Measurements from ENCODE around the gene EYS. TPM values are rescaled to one million over a fixed set of nuclear protein-coding genes. Genes with fewer than 3 reads are reported as not detected.

EYS gene
- total and polyA plus RNA-seq, 2 of the 8 experiments (the other 6 are each of a cell fraction or from before 2014, with no cell fraction given), result 0.05 to 0.13 TPM

DNA sequence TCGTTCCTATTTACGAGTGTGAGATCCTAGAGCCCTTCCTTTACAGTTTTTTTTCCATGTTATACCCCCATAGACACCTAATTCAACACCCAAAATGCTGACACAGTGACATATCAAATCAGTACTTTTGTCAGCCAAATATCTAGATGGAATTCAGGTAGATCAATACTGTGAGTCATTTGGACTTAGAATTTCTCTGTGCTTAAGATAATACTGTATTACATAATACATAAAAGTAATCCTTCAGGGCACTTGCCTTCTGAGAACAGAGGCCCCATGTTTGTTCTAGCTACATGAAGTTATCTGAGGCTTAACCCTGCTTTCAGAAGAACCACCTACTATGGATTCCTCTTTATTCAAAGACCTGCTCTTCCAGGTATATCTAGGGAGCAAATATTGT lies 1448.3 kb downstream of the EYS start:
- Histone ChIP-seq H3K27ac (ENCODE audit: low read depth, low read length) (no peak overlapping the region), H4K20me1 (replicated peaks in 1 of 2; ENCODE audit: control insufficient read depth in 1 of 2, insufficient read depth in 2 of 2, low read length in 2 of 2) (no peaks in the 10 kb centered on the region), H4K91ac (replicated peaks; ENCODE audit: insufficient read length, low read length) (no peak overlapping the region), H3K56ac (replicated peaks; ENCODE audit: insufficient read length, low read depth, low read length) (no peak overlapping the region), H4K8ac (ENCODE audit: extremely low read depth, insufficient read depth, low read length) (no peak overlapping the region), H2BK20ac (ENCODE audit: low read length) (no peak overlapping the region), H3K9me3 (ENCODE audit: insufficient read depth in 2 of 2, low read depth in 1 of 2, low read length in 1 of 2) (no peaks in the 10 kb centered on the region), H3K4me1 (replicated peaks in 1 of 4; ENCODE audit: control insufficient read depth in 3 of 4, insufficient read depth in 4 of 4, low read length in 3 of 4) (peaks cover 0 to 3% (median 1%) of the 10 kb centered on the region in 4 experiments; a peak in 3 of 7 replicates), H3K4ac (replicated peaks; ENCODE audit: insufficient read length, low read depth, low read length) (no peak overlapping the region), H3K79me2 (ENCODE audit: control insufficient read depth in 1 of 2, insufficient read depth in 2 of 2, low read length in 2 of 2) (no peaks in the 10 kb centered on the region), H3K36me3 (ENCODE audit: control insufficient read depth in 2 of 4, insufficient read depth in 4 of 4, low read length in 3 of 4) (no peaks in the 10 kb centered on the region), H3K14ac (ENCODE audit: insufficient read length) (no peak overlapping the region), H3K4me3 (ENCODE audit: extremely low read depth in 1 of 4, insufficient read depth in 2 of 4, low read depth in 3 of 4, low read length in 4 of 4) (no peak overlapping the region), H4K5ac (ENCODE audit: insufficient read length, low read depth, low read length) (no peak overlapping the region), H2AFZ (ENCODE audit: low read length) (no peak overlapping the region), H3K23ac (ENCODE audit: insufficient read length) (no peak overlapping the region), H2BK120ac (replicated peaks; ENCODE audit: low read depth, low read length) (no peak overlapping the region), H3K79me1 (ENCODE audit: low read depth, low read length) (no peaks in the 10 kb centered on the region), H2BK15ac (ENCODE audit: low read length) (no peak overlapping the region), H3K27me3 (replicated peaks in 1 of 4; ENCODE audit: control insufficient read depth in 3 of 4, extremely low read depth in 1 of 4, insufficient read depth in 3 of 4, low read length in 3 of 4) (no peaks in the 10 kb centered on the region), H2BK12ac (ENCODE audit: low read depth, low read length) (no peak overlapping the region), H3K18ac (ENCODE audit: extremely low read depth, low read length) (no peak overlapping the region), H3K23me2 (ENCODE audit: low read depth, low read length) (no peaks in the 10 kb centered on the region; the same call in 1 of the 2 replicates), H2BK5ac (ENCODE audit: low read depth, low read length) (no peak overlapping the region), H2AK5ac (ENCODE audit: low read depth, low read length) (no peak overlapping the region), H3K9ac (replicated peaks in 1 of 4; ENCODE audit: extremely low read depth in 1 of 4, low read depth in 3 of 4, low read length in 3 of 4) (no peak overlapping the region), H3K4me2 (ENCODE audit: insufficient read depth in 1 of 2, low read depth in 2 of 2, low read length in 2 of 2) (no peak overlapping the region)
- TF ChIP-seq EGR1 (IDR thresholded peaks at IDR 0.05; ENCODE audit: borderline replicate concordance, low read depth, low read length) (no peak), TAF1 (IDR thresholded peaks at IDR 0.05; ENCODE audit: low read depth, low read length) (no peak), SIX5 (IDR thresholded peaks at IDR 0.05; ENCODE audit: low read depth, low read length) (no peak), RFX5 (IDR thresholded peaks at IDR 0.05; ENCODE audit: borderline replicate concordance, low read depth, low read length) (no peak), NANOG (IDR thresholded peaks at IDR 0.05; ENCODE audit: insufficient read depth, low read depth, low read length, poor library complexity, severe bottlenecking) (no peak), KDM5A (IDR thresholded peaks at IDR 0.05; ENCODE audit: low read length) (no peak), TBP (IDR thresholded peaks at IDR 0.05; ENCODE audit: low read depth, low read length) (no peak)
- FAIRE-seq (no peak), DNase-seq (ENCODE audit: low read depth in 1 of 2, low spot score in 2 of 2) (no peak)
- POLR2A ChIA-PET (ENCODE audit: partially characterized antibody), result no interaction called here
- 66% methylated on average over 2 of the region's 2 CpGs; no CpG with 5 or more reads in 1 of the 2 experiments for WGBS, 2 experiments (ENCODE audit: extremely low coverage in 1 of 2, insufficient coverage in 1 of 2, insufficient read length in 1 of 2, insufficient replicate concordance in 2 of 2, low coverage in 1 of 2, low lambda C conversion rate in 2 of 2, missing lambda C conversion rate in 1 of 2)
- CTCF ChIA-PET (ENCODE audit: partially characterized antibody), result interaction anchor here (1.3 to 1.6 kb wide), 2 partner anchors 8 to 22 kb away, joined by 3 to 4 read pairs; no protein-coding TSS in a partner anchor

Data from H1 (cell line).